Erythroblast (primary cell): ENCODE results near the gene XPOT.
A peak's percentile ranks its signal among the peaks of the same experiment; 100 is the strongest.

Experiments
- GATA1 ChIP-seq: IDR thresholded peaks from 2 replicates; pipeline ENCODE4 v1.6.1; 2011; ENCODE audit warnings: low read depth, mild to moderate bottlenecking, control low read depth, low read length, moderate library complexity
- POLR2A ChIP-seq: IDR thresholded peaks from 2 replicates; pipeline ENCODE4 v1.6.1; 2011; ENCODE audit warnings: mild to moderate bottlenecking, low read length

- peak; percentile 84 for TF ChIP-seq POLR2A
- no peak for TF ChIP-seq GATA1
Measured at GRCh38 chr12:64404470-64405256, 471 bp downstream of the XPOT start.
